ENCODE results near the gene CFAP126.
A peak's percentile ranks its signal among the peaks of the same experiment; 100 is the strongest.
"Not testable (repeated sequence)": the region's sequence is repeated elsewhere in the genome, so short reads cannot be mapped to it uniquely, and the experiment has no call there.

Gene CFAP126

DNA sequence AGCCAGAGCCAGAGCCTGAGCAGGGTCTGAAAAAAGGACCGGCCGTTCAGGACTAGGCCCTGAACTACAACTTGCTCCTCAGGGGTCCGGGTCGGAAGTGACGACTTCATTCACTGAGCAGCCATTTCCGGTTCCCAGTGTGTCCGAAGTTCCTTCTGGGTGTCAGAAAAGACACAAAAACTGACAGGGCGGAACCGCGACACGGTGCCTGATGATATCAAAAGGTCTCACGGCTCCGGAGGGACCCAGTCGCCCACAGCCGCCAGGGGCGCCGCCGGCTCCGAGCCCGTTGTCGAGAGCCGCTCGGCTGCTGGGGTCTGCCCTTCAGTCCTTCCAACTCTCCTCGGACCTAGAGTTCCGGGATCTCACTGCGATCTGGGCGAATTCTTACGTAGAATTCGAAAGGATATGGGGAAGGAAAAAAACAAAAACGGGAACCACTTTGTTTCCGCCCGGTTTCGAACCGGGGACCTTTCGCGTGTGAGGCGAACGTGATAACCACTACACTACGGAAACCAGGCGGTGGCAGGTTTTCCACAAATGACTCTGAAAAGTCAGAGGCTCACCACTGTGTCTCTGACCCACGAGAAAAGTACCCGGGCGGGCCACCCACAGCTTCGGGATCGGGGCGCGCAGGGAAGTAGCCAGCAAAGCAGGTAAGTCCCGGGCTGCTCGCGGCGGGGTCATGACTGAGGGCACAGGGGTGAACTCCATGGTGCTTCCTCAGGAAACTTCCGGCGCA, 31.8 kb upstream of the CFAP126 start:
- peak overlapping the region; percentile 85 for H3K4me3 ChIP-seq (ENCODE audit: low read depth, low read length)
- TF ChIP-seq, protein P1, sequence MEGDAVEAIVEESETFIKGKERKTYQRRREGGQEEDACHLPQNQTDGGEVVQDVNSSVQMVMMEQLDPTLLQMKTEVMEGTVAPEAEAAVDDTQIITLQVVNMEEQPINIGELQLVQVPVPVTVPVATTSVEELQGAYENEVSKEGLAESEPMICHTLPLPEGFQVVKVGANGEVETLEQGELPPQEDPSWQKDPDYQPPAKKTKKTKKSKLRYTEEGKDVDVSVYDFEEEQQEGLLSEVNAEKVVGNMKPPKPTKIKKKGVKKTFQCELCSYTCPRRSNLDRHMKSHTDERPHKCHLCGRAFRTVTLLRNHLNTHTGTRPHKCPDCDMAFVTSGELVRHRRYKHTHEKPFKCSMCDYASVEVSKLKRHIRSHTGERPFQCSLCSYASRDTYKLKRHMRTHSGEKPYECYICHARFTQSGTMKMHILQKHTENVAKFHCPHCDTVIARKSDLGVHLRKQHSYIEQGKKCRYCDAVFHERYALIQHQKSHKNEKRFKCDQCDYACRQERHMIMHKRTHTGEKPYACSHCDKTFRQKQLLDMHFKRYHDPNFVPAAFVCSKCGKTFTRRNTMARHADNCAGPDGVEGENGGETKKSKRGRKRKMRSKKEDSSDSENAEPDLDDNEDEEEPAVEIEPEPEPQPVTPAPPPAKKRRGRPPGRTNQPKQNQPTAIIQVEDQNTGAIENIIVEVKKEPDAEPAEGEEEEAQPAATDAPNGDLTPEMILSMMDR (IDR thresholded peaks at IDR 0.05; ENCODE audit: low read depth, low read length): 0 out of 2 replicates have a peak, but pooled peaks have one; percentile 33

DNA sequence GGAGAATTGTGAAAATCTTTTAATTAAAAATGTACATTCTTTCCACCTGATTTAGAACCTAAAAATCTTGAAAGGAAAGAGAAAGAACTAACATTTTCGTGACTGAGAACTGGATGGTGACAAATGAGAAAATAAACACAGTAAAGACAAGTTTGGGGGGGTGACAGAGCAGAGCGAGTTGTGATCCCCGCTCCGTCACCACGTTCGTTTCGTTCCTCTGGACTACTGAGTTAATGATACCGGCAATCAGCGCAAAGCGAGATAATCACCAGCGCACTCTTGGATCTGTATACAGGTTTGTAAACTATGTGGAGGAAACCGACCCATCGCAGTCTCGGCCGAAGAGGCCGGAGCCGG, 31.2 kb upstream of the CFAP126 start:
- TF ChIP-seq, protein P1 (IDR thresholded peaks at IDR 0.05; ENCODE audit: low read depth, low read length): no peak
- H3K4me3 ChIP-seq (ENCODE audit: low read depth, low read length): peak overlapping the region; percentile 85

DNA sequence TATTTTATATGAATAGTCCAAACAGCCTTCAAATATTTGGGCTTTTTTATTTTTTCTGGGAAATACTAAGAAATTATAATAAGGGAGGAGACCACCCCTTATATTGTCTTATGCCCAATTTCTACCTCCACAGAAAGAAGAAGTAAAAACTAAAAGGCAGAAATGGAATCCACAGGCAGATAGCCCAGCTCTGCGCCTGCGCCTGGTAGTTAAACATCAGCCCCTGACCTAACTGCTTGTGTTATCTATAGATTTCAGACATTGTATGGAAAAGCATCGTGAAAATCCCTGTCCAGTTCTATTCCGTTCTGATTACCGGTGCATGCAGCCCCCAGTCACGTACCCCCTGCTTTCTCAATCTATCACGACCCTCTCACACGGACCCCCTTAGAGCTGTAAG, 29.4 kb upstream of the CFAP126 start:
- not testable (repeated sequence) for H3K4me3 ChIP-seq (ENCODE audit: low read depth, low read length)

DNA sequence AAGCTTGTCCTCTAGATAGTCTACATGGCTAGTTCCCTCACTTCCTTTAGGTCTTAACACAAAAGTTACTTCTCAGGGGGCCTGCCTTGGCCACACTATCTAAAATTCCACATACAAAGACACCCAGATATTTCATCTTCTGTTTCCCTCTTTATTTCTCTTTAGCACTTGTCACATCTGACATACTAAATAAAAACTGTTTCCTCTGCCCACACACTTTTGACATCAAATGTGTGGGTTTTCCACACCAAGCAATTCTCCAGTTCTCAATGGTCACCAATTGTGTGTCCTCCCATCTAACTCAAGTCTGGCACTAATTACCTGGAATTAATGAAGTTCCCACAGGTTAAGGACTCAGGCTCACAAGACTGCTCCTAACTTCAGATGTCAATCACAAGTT, 25.5 kb upstream of the CFAP126 start:
- TF ChIP-seq, protein P1 (IDR thresholded peaks at IDR 0.05; ENCODE audit: low read depth, low read length): no peak

DNA sequence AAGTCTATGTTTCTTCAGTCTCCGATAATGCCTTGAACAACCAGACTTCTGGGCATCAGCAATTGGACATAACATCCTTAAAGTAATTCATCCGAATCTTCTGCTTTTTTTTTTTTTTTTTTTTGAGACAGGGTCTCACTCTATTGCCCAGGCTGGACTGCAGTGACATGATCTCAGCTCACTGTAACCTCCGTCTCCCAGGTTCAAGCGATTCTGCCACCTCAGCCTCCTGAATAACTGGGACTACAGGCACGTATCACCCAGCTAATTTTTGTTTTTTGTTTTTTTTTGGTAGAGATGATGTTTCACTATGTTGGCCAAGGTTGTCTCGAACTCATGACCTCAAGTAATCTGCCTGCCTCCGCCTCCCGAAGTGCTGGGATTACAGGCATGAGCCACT, 23.9 kb upstream of the CFAP126 start:
- H3K4me3 ChIP-seq (ENCODE audit: low read depth, low read length): no peak overlapping the region
- TF ChIP-seq, protein P1 (IDR thresholded peaks at IDR 0.05; ENCODE audit: low read depth, low read length): no peak

More for the DNA sequence above, 25.5 kb upstream of the CFAP126 start:
- no peak overlapping the region for H3K4me3 ChIP-seq (ENCODE audit: low read depth, low read length)

DNA sequence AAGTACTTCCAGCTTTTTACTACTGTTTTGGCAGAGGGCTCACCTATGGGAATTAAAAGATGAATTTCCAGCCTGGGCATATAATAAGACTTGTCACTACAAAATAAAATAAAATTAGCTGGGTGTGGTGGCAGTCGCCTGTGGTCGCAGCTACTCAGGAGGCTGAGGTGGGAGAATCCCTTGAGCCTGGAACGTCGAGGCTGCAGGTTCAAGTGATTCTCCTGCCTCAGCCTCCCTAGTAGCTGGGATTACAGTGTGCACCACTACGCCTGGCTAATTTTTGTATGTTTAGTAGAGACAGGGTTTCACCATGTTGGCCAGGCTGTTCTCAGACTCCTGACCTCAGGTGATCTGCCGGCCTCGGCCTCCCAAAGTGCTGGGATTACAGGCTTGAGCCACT, 23.5 kb upstream of the CFAP126 start:
- H3K4me3 ChIP-seq (ENCODE audit: low read depth, low read length): not testable (repeated sequence)

DNA sequence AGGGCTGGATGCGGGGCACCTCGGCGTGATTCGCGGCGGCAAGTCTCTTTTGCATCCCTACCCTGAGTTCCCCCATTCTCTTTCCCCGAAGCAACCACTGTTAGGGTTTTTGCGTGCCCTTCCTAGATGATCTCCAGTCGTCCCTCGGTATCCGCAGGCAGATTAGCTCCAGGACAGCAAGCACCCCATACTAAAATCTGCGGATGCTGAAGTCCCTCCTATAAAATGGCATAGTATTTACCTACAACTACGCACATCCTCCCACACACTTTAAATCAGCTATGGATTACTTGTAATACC, 22.8 kb upstream of the CFAP126 start:
- TF ChIP-seq, protein P1 (IDR thresholded peaks at IDR 0.05; ENCODE audit: low read depth, low read length): no peak
- H3K4me3 ChIP-seq (ENCODE audit: low read depth, low read length): peak overlapping the region; percentile 76

DNA sequence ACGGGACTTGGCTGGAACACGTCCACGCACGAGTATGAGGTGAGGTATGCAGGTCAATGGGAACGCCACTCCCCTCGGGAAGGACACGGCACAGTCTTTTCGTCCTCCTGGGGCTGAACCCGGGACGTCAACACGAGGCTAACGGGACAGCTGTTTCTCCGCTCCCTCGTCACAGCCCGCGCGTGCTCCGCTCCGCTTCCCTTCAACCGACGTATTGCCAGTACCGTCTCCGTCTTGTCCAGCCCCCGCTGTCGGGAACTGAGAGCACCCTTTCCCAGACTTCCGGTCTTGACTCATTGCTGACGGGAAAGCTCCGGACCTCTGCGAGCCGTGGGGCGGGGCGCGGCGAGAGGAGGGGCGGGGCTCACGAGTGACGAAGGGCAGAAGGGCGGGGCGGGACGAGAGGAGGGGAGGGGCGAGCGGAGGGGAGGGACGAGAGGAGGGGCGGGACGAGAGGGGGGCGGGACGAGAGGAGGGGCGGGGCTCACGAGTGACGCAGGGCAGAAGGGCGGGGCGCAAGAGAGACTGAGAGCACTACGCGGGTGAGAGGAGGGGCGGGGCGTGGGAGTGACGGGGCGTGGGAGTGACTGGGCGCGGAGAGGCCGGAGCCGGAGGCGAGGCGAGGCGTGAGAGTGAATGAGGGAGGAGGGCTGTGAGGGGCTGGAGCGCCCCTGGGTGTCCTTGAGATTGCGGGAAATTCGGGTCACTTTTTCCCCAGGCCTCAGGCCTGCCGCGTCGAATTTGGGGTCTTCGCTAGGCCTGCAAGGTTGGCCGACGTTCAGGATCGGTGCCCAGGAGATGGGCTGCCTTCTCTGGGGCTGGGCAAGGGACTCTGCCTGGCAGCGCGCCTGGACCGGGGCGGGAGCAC, 22.2 kb upstream of the CFAP126 start:
- TF ChIP-seq, protein P1 (IDR thresholded peaks at IDR 0.05; ENCODE audit: low read depth, low read length): no peak
- peak overlapping the region; percentile 76 for H3K4me3 ChIP-seq (ENCODE audit: low read depth, low read length)

DNA sequence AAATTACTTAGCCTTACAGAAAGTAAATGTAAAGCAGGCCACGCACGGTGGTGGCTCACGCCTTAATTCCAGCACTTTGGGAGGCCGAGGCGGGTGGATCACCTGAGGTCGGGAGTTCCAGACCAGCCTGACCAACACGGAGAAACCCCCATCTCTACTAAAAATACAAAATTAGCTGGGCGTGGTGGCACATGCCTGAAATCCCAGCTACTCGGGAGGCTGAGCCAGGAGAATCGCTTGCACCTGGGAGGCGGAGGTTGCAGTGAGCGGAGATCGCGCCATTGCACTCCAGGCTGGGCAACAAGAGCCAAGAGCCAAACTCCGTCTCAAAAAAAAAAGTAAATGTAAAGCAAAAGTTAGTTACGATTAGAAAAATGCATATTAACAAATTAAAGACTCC, 21.5 kb upstream of the CFAP126 start:
- peak overlapping the region; percentile 53 for H3K4me3 ChIP-seq (ENCODE audit: low read depth, low read length)

Measured in WI38 (cell line).